Measurements from ENCODE around the gene HCRTR1.
A peak's percentile ranks its signal among the peaks of the same experiment; 100 is the strongest.

The HCRTR1 gene

GRCh38 chr1:31626223-31627207, 9.0 kb downstream of the HCRTR1 start:
- DNase-seq, result no peak

GRCh38 chr1:31627301-31627929, 9.9 kb downstream of the HCRTR1 start:
- no peak for DNase-seq

GRCh38 chr1:31627930-31628559, 10.6 kb downstream of the HCRTR1 start:
- no peak for DNase-seq

- no peak for DNase-seq
Measured at GRCh38 chr1:31628931-31629556, 11.6 kb downstream of the HCRTR1 start.

- DNase-seq, result no peak
Measured at GRCh38 chr1:31632649-31633048, 15.2 kb downstream of the HCRTR1 start.

GRCh38 chr1:31633117-31633516, 15.6 kb downstream of the HCRTR1 start:
- no peak for DNase-seq

- no peak for DNase-seq
Measured at GRCh38 chr1:31637915-31638673, 20.6 kb downstream of the HCRTR1 start.

GRCh38 chr1:31639543-31639942, 22.1 kb downstream of the HCRTR1 start:
- no peak for DNase-seq

- DNase-seq, result no peak
Measured at GRCh38 chr1:31640179-31640578, 22.7 kb downstream of the HCRTR1 start.

GRCh38 chr1:31640964-31641363, 23.5 kb downstream of the HCRTR1 start:
- DNase-seq, result no peak

GRCh38 chr1:31642366-31642765, 24.9 kb downstream of the HCRTR1 start:
- no peak for DNase-seq

- no peak for DNase-seq
Measured at GRCh38 chr1:31642897-31643296, 25.4 kb downstream of the HCRTR1 start.

- no peak for DNase-seq
Measured at GRCh38 chr1:31643976-31644559, 26.6 kb downstream of the HCRTR1 start.

- peak; percentile 99 for DNase-seq
Measured at GRCh38 chr1:31644560-31645273, 27.2 kb downstream of the HCRTR1 start, which contains the start of gene PEF1. Gene PEF1 (minus strand): TSS chr1:31644876. CDS start chr1:31644864, 12 bp downstream.

- no peak for DNase-seq
Measured at GRCh38 chr1:31645274-31645568, 27.7 kb downstream of the HCRTR1 start.

GRCh38 chr1:31646259-31646960, 28.9 kb downstream of the HCRTR1 start:
- DNase-seq, result no peak

- DNase-seq, result no peak
Measured at GRCh38 chr1:31647106-31647505, 29.6 kb downstream of the HCRTR1 start.

- DNase-seq, result no peak
Measured at GRCh38 chr1:31648190-31648589, 30.7 kb downstream of the HCRTR1 start.

GRCh38 chr1:31648641-31649357, 31.3 kb downstream of the HCRTR1 start:
- no peak for DNase-seq

All from effector CD4-positive, alpha-beta T cell (primary cell).